Measurements from ENCODE around the gene ESPN. TPM values are rescaled to one million over a fixed set of nuclear protein-coding genes. Genes with fewer than 3 reads are reported as not detected.

ESPN gene
- total RNA-seq, 1 donor, result 0.27 TPM

DNA sequence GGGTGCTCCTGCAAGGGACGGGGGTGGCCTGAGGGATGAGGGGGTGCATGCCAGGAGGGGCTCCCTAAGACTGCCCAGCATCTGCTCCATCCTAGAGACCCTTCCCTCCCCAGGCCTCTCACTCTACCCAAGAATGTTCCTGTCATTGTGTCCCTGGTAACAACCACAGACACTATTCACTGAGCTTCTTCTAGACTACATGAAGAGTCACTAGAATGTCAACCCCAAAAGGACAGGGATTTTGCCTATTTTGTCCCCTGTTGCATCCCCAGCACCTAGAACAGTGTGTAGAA is 38.5 kb downstream of the ESPN start:
- DNase-seq (ENCODE audit: low read depth in 2 of 3, low spot score in 2 of 3), result no peak

DNA sequence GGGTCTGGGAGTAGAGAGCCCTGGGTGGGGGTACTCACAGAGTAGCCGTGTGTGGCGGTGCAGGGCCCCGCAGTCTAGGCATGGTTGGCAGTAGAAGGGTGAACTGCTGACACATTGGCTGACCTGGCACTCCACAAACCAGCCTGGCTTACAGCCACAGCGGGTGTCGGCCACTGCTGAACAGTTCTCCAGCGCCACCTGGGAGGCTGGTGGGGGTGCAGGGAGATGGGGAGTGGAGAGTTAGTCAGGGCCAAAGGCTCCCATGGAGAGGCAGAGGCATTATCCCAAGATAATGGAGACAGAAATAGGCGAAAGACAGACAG is 39.9 kb downstream of the ESPN start:
- no peak for DNase-seq (ENCODE audit: low read depth in 2 of 3, low spot score in 2 of 3)

DNA sequence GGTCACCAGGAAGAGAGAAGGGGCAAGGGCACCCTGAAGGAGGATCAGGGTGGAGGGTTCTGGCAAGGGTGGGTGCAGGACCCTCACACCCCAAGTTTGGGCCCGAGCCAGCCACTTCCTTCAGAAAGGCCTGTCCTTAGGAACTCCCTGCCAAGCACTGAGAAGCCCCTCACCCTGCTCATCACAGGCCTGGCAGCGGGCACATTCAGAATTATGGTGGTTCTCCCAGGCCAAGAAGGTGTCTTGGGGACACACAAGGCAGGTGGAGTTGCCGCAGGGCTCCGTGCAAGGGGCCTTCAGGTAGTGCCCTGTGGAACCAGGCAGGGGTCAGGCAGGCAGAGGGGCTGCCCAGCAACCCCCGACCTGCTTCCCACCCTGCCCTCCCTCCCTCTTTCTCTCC is 40.3 kb downstream of the ESPN start:
- no peak for DNase-seq (ENCODE audit: low read depth in 2 of 3, low spot score in 2 of 3)

DNA sequence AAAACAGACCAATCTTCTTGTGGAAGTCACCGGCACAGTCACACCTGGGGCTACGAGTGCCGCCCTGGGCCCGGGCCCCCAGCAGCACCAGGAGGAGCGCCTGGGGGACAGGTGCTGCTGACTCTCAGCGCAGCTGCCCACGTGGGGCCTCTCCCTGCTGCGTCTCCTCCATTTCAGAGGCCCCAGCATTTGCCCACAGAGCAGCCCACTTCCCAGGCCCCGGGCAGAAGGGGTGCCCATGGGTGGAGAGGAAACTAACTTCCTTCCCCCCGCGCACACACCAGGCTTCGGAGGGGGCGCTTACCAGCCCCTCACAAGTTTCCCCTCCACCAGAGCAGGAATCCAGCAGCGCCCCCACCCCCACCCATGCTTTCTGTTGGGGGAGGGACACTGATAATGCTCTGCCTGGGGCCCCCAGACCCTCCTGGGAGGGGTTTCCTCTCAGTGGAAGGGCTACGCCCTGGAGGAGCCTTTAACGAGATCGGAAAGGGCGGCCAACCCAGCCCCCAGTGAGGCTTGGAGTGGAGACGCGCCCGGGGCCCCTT is 41.0 kb downstream of the ESPN start:
- DNase-seq (ENCODE audit: low read depth in 2 of 3, low spot score in 2 of 3), result peak in 1 of 3 donors; percentile 49

DNA sequence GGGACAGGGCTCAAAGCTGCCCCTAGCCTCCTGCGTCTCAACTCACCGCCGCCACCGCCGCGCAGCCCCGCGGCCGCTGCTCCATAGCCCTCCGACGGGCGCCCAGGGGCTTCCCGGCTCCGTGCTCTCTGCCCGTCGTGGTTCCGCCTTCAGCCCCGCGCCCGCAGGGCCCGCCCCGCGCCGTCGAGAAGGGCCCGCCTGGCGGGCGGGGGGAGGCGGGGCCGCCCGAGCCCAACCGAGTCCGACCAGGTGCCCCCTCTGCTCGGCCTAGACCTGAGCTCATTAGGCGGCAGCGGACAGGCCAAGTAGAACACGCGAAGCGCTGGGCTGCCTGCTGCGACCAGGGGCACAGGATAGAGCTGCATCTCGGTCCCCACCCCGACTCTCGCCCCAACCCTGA is 41.4 kb downstream of the ESPN start, which contains the start of gene TNFRSF25:
Gene TNFRSF25, minus strand, starts transcription at position 151 of the 400 bp plus-strand sequence. Its CDS starts 66 bp downstream, at position 85.
- DNase-seq (ENCODE audit: low read depth in 2 of 3, low spot score in 2 of 3), result no peak

DNA sequence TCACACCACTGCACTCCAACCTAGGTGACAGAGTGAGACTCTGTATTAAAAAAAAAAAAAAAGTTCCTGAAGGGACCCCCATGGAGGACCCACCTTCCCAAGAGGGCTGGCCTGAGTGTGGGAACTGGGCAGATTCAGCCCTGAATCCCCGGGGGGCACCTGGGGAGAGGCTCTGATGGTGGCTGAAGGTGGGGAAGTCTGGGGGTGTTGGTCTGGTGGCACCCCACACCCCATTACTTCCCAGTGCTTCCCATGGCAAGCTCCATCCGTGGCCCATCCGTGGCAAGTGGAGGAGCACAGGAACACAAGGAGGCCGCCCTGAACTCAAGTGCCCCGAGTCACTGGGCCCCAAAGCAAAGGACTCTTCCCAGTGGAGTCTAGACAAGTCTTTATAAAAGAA is 42.2 kb downstream of the ESPN start:
- DNase-seq (ENCODE audit: low read depth in 2 of 3, low spot score in 2 of 3), result no peak

DNA sequence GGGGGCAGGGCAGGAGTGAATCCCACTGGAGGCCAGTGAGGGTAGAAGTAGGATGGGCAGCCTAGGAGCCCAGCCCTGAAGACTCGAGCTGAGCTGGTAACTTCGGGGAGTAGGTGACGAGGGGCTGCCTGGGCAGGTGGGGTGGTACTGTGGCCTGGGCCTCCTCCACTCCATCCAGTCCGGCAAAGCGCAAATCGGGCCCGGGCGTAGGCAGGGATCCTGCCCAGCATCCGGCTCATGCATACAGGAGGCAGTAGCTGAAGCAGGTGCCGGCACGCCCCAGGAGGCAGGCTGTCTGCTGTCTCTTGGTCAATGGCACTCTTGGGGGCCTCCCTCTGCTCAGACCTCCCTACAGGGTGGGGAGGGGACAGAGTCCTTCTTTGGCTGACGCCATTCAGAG is 42.6 kb downstream of the ESPN start:
- DNase-seq (ENCODE audit: low read depth in 2 of 3, low spot score in 2 of 3), result no peak

DNA sequence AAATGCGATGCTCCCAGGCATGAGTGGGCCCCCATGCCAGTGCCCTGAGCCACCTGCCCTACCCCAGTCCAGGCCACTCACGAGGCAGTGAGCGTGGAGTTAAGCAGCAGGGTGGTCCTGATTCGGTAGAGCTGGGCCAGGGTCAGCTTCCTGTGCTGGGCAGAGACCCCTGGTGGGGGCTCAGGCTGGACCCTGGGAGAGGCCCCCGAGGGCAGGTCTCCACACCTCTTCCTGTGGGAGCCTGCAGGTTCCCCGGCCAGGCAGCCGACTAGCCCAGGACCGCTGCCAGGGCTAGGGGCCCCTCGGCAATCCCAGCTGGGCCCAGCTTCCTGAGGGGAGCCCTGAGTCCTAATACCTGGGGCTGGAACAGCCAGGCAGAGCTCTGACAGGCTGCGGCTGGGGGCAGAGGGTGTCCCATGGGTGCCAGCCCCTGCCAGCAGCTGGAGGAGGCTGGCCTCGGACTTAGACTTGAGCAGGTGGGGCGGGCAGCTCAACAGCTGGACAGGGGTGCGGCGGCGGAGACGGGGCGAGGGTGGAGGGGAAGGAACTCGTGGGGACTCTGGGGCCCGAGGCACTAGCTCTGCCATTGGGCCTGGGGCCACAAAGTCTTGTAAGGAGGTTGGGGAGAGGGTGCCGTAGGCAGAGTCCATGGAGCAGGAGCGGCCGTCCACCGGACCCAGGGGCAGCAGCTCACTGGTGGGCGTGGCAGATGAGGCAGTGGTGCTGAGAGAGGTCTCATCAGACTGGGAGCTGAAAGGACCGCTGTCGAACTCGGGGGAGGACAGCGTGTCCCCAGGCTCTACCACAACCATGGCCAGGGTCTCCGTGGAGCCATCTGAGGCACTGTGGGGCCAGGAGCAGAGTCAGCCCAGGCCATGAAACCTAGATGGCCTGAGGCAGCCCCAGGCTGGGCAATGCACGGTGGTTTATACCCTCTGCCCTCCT is 43.4 kb downstream of the ESPN start:
- no peak for DNase-seq (ENCODE audit: low read depth in 2 of 3, low spot score in 2 of 3)

DNA sequence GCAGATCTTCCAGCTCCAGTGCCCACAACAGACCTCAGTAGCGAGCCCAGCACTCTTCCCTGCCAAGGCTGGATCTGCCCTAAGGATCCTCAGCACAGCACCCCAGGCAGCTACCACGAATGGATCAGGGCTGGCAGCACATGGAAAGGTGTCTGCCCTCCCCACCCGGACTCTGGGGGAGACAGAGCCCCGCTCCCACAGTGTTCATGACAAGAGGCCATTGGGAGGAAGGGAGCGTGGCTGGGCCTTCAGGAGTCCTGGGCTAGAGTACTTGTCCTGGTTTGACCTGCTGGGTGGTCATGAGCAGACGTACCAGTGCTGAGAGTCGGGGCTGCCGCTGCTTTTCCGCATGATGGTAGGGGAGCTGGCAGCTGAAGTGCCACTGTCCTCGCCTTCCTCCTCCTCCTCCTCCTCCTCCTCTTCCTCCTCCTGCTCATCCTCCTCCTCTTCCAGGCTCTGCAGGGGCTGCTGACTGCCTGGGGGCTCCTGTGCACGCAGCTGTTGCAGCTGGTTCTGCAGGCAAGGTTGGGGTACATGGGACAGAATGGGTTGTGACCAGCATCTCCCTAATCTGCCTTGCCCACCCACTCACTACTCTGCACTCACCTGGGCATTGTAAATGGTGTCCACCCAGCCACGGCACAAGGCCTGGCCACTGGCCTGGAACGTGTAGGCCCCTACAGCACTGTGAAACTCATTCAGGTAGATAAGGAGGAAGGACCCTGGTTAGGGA is 44.3 kb downstream of the ESPN start:
- DNase-seq (ENCODE audit: low read depth in 2 of 3, low spot score in 2 of 3), result no peak

DNA sequence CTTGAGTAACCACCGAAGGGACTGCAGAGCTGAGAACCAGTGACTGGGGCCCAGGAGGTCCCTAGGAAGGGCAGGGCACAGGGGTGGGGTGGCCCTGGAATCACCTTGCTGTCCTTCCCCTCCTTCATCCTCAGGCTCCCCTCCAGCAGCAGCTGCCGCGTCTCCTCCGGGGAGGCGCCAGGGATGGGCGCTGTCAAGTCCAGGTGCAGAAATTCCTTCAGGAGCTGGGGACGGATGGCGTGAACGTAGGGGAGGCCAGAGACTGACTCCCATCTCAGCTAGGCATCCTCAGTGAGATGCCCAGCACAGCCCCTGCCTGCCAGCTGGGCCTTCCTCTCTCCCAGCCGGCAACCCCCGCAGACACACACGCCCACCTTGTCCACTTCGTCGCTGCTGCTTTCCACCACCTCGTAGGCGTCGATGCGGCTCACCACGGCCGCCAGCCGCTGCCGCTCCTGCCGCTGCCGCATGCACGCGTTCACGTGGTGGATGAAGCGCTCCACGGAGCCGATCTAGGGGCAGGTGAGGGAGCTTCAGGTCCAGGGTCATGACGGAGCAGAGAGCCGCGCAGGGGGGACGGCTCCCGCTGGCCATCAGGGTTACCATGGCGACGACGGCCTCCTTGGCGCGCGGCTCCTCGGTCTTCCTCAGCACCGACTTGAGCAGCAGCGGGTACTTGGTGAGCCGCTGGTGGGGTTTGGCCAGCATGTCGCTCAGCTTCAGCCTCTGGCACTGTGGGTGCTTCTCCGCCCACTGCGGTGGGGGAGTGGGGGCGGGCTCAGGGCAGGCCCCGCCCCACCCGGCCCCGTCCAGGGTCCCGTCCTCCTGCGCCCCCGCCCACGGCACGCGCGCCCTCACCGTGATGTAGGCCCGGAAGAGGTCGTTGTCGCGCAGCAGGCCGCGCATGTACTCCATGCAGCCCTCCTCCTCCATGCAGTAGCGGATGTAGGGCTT is 45.8 kb downstream of the ESPN start:
- DNase-seq (ENCODE audit: low read depth in 2 of 3, low spot score in 2 of 3), result no peak

DNA sequence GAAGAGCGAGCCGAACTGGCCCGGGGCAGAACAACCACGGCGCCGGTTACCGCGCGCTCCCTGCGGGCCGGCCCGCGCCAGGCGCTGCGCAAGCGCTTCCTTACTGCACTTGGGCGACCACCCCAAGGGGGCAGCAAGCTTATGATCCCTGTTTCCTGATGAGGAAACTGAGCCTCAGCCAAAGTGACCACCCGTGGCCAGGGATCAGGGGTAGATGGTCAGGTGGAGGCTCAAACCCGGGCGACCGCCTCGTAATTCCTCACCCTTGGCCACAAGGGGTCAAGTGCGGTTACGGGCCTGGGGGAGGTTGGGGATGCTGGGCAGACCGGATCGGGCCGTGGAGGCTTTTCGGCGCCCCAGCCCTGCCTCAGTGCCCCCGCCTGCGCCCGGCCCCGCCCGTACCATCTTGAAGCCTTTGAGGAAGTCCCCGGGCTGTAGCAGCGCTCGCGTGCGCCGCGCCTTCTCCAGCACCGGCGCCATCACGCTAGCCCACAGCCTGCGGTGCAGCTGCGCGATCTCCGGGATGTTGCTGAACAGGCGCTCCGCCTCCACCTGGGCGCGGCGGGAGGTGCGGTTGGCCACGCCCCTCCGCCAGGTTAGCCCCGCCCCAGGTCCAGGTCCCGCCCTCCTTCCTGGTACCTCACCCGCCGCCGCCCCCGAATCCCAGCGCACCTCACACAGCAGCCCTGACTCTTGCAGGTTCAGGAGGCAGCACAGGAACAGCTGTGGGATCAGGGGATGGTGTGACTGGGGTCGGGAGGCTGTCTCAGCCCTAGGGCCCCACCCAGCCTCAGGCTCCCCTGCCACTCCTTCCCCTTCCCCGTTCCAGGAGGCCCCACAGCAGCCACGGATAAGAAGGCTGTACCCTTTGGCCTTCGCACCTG is 46.8 kb downstream of the ESPN start:
- DNase-seq (ENCODE audit: low read depth in 2 of 3, low spot score in 2 of 3), result no peak

DNA sequence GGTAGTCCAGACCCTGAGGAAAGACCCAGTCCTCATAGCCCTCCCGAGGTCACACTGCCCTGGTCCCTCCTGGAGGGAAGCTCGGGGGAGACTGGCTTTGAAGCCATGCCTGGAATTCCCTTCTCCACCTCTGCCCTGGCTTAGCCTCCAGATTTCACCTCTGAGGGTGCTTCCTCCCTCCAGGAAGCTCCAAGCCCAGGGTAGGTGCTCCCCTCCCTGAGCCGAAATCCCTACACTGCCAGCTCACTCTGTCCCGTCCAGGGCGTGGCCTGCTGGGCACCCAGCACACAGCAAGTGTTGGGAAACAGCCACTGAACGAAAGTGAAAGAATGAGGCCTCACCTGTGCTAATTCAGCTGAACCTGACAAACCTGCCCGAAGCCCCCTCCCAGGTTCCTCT is 47.4 kb downstream of the ESPN start:
- no peak for DNase-seq (ENCODE audit: low read depth in 2 of 3, low spot score in 2 of 3)

DNA sequence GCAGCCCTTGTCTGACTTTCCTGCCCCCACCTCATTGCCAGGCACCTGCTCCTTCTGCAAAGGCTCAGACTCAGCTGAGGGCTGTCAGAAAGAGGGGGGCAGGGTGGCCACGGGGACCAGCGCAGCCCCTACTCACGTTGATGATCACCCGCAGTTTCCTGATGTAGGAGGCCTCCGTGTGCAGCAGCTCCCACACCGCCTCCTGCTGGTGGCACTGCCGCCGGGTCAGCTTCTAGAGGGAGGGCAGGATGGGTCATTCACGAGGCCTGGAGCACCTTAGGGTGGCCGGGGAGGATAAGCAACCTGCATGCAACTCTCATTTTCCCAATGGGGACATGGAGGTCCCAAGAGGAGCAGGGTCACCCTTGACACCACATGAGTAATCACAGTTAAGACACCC is 47.8 kb downstream of the ESPN start:
- no peak for DNase-seq (ENCODE audit: low read depth in 2 of 3, low spot score in 2 of 3)

DNA sequence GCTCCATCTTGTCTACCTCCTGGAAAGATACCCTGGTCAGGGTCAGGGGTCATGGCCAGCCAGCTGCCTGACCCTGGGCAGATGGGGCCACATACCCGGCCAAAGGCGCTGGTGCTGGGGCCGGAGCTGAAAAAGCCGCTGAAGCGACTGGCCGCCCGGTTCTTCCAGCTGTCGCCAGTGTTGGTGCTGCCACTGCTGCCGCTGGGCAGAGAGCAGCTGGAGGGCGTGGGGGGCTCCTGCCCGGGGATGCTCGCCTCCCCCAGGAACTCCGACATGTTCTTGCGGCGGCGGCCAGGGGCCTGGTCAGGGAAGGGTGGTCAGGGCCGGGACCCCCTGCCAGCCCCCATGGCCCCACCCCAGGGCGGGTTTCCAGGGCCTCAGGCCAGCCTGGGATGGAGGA is 48.6 kb downstream of the ESPN start:
- DNase-seq (ENCODE audit: low read depth in 2 of 3, low spot score in 2 of 3), result no peak

DNA sequence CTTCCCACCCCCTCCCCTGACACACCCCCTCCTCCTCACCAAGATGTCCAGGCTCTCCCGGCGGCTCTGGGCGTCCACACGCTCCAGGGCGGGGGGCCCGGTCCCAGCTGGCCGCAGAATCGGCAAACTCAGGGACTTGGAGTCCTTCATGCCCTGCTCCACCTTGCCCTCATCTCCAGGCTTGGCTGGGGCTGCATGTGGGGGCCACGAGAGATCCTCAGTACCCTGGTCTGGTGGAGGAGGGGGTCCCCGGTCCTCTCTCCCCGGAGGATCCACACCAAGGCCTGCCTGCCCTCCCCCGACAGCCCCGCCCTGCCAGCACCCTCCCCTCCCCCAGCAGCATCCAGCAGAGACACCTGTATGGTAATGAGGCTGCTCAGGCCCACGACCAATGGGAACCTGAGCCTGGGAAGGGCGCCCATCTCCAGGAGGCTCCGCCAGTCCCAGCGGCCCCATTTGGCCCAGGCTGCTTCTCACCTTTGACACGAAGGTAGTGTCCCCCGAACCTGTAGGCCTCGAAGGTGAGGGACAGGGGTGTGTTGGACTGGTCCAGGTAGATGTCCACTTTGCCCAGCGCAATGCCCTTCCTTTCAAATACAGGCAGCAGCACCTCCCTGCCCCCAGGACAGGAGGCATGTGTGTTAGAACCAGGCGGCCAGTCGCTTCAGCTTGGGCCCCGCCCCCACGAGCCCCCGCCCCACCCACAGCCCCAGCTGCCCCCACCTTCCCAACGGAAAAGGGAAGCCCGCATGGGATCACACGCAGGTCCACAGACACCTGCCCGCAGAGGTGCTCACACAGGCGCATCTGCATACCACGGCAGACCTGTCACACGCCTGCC is 49.6 kb downstream of the ESPN start:
- no peak for DNase-seq (ENCODE audit: low read depth in 2 of 3, low spot score in 2 of 3)

DNA sequence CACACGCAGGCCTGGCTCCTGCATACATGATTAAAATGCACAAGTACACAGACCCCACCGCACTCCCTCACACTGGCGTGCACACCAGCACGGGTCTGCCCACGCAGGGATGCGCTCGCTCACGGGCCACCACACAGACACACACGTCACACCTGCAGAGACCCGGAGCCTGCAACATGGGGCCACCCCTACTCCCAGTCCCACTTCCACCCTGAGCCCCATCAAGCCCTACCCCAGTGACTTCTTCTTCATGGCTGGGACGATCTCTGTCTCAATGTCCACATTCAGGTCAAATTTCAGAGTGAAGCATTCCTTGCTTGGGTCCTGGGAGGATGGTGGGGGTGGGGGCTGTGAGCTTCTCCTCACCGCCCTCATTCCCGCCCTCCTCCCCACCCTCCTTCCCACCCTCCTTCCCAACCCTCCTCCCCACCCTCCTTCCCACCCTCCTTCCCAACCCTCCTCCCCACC is 50.3 kb downstream of the ESPN start:
- DNase-seq (ENCODE audit: low read depth in 2 of 3, low spot score in 2 of 3), result no peak

DNA sequence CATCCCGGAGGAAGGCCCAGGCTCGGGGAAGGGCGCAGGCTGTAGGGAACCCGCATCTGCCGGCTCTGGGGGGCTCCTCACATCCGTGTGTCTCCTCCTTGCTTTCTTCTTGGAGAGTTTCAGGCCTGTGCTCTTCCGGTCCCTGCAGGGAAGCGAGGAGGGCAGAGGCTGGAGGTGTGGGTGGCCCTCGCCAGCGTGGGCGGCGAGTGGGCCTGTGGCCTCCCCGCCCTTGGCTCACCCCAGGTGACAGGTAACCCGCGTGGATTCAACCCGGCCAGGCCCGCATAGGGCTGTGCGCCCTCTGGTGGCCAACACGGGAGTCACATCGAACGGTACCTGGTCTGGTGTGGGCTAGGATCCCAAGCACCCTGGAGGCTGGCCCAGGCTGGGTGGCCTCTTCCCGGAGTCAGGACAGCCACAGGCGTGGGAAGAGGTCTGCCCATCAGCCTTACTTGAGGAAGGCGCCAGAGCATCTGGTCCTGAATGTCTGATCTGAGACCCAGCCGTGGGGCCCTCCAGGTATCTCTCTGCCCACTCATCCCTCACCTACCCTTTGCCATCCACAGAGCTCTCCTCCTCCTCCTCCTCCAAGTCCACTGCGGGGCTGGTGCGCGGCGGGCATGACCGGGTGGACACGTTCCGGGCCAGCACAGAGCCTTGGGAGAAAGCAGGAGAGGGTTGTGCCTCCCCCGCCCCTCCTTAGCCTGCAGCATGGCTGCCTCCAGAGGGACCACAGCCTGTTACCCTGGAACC is 51.0 kb downstream of the ESPN start:
- peak in 2 of 3 donors; percentile 55 to 74 for DNase-seq (ENCODE audit: low read depth in 2 of 3, low spot score in 2 of 3)

DNA sequence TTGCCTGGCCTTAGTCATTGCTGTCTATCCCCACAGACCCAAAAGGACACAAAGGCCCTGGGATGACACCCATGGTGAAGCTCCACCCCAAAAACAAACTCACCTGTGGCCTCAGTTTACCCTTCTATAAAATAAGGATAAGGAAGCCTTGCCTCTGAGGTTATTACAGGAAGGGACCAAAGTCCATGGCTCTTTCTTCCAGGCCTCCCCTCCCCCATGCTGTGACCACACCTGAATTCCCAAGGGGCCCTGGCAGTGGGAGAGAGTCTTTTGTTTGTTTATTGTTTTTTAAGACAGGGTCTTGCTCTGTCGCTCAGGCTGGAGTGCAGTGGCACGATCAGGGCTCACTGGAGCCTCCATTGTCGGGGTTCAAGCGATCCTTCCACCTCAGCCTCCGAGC is 51.9 kb downstream of the ESPN start:
- no peak for DNase-seq (ENCODE audit: low read depth in 2 of 3, low spot score in 2 of 3)

Data from hematopoietic multipotent progenitor cell (in vitro differentiated cells).